GM12891 (cell line): ENCODE results near the gene ARL4D.

Experiments
- PAX5 ChIP-seq: IDR thresholded peaks from 2 replicates; pipeline ENCODE4 v1.6.1; 2011; ENCODE audit warnings: low read length, moderate library complexity, mild to moderate bottlenecking; ENCODE audit not compliant: insufficient read depth, severe bottlenecking
- POLR2A ChIP-seq: IDR thresholded peaks from 2 replicates; pipeline ENCODE4 v1.6.1; 2011; ENCODE audit warnings: low read depth, low read length, control low read depth

GRCh38 chr17:43428524-43428923 lies 29.7 kb downstream of the ARL4D start:
- TF ChIP-seq POLR2A (no peak), PAX5 (no peak)
